ENCODE results near the gene DAZAP1.

DNA sequence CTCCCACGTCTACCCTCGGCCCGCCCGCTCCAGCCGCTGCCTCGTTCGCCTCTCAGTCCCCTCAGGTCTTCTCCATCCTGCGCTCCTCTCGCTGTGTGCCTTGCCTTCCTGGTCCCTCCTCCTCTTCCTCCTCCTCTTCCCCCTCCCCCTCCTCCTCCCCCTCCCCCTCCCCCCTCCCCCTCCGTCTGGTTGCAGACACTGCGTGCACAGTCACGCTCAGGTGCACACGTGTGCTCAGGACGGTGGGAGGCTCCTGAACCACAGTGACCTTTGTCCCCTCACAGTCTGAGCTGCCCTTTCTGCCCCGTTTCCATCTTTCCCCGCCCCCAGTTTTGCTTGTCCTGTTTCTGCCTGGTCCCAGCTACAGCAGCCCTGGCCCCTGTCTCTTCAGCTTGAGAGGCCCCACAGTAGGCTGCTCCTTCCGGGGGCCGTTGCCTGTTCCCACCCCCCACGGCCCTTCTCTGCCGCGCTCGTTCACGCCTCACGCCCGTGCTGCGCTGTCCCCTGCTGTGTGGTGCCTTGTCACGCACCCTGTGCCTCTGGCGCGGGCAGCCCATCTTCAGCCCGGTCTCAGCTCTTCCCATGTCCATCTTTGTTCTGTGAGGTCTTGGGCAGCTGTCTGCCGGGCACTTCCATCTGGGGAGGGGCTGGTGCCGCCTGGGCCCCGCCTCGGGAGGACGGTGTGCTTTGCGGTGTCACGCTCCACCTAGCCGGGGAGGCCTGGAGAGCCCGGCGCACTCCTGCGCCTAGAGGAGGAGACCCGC, 17.0 kb downstream of the DAZAP1 start:
- TF ChIP-seq, protein P1, sequence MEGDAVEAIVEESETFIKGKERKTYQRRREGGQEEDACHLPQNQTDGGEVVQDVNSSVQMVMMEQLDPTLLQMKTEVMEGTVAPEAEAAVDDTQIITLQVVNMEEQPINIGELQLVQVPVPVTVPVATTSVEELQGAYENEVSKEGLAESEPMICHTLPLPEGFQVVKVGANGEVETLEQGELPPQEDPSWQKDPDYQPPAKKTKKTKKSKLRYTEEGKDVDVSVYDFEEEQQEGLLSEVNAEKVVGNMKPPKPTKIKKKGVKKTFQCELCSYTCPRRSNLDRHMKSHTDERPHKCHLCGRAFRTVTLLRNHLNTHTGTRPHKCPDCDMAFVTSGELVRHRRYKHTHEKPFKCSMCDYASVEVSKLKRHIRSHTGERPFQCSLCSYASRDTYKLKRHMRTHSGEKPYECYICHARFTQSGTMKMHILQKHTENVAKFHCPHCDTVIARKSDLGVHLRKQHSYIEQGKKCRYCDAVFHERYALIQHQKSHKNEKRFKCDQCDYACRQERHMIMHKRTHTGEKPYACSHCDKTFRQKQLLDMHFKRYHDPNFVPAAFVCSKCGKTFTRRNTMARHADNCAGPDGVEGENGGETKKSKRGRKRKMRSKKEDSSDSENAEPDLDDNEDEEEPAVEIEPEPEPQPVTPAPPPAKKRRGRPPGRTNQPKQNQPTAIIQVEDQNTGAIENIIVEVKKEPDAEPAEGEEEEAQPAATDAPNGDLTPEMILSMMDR (conservative IDR thresholded peaks at IDR 0.05; ENCODE audit: low read depth, low read length), result no peak
- no peak for TF ChIP-seq EZH2 (IDR thresholded peaks at IDR 0.05; ENCODE audit: borderline replicate concordance, low read depth, low read length, poor library complexity, severe bottlenecking)
